Stomach smooth muscle (tissue), 2 donors: Measurements from ENCODE around the gene ZNF865.

Experiments used
- H3K27ac ChIP-seq: one replicate; pipeline ENCODE4 v1.7.0; 2013; ENCODE audit warnings: mild to moderate bottlenecking, low read length, inconsistent platforms
- H3K27me3 ChIP-seq, 2 donors: one replicate each; pipeline ENCODE4 v1.7.0; 2013; ENCODE audit warnings: low read length in 2 of 2; ENCODE audit not compliant: insufficient read depth in 2 of 2, control insufficient read depth in 1 of 2
- H3K36me3 ChIP-seq, 2 donors: one replicate each; pipeline ENCODE4 v1.7.0; 2013; ENCODE audit warnings: low read length in 2 of 2; ENCODE audit not compliant: control insufficient read depth in 2 of 2, insufficient read depth in 2 of 2
- H3K4me1 ChIP-seq: one replicate; pipeline ENCODE4 v1.7.0; 2013; ENCODE audit warnings: low read length; ENCODE audit not compliant: control insufficient read depth, insufficient read depth
- H3K4me3 ChIP-seq, 2 donors: one replicate each; pipeline ENCODE4 v1.7.0; 2013; ENCODE audit warnings: low read length in 2 of 2
- H3K9ac ChIP-seq, 2 donors: one replicate each; pipeline ENCODE4 v1.7.0; 2013; ENCODE audit warnings: low read length in 2 of 2, mild to moderate bottlenecking in 1 of 2
- H3K9me3 ChIP-seq, 2 donors: one replicate each; pipeline ENCODE4 v1.7.0; 2013; ENCODE audit warnings: low read length in 2 of 2; ENCODE audit not compliant: control insufficient read depth in 2 of 2
- donor health status: healthy.
- donor health status: Pancreatic carcinoma.

ZNF865 gene

DNA sequence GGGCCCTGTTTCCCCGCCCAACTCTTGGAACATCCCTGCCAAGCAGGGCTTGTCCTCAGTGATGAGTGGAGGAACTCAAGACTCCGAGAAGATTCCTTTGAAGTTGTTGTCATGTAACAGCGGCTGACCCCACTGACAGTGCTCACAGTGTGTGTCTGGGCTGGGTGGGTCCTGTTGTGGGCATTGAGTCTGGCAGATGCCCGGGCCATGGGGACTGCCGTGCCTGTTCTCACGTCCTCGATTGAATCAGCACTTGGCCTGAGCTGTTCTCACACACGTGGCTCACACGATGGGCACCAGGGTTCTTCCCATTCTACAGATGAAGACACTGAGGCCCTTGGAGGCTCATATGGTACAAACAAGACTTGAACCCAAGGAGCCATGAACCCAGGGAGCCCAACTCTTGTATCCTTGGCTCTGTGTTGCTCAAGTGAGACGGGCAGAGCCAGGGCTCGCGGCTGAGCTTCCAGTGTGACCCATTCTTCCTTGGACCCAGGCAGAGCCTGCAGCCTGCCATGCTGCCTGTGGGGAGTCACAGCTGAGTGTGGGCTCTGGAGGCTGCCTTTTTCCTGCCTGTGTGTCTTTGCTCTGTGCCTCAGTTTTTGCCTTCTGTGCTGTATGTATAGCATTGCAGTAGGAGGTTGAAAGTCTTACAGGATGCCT lies 61.0 kb downstream of the ZNF865 start:
- Histone ChIP-seq H3K4me3 (no peak overlapping the region), H3K27ac (no peak overlapping the region), H3K4me1 (peaks cover 3% of the 10 kb centered on the region), H3K9ac (no peak overlapping the region), H3K9me3 (no peaks in the 10 kb centered on the region), H3K36me3 (peaks cover 61 to 75% of the 10 kb centered on the region in 2 donors), H3K27me3 (no peaks in the 10 kb centered on the region)
